IPS-20b (cell line): ENCODE data around the gene PPP3R1.
"Not testable (repeated sequence)": the region's sequence is repeated elsewhere in the genome, so short reads cannot be mapped to it uniquely, and the experiment has no call there.

Source experiments
- H3K27ac ChIP-seq: one replicate; pipeline ENCODE4 v1.5.1; 2013; ENCODE audit warnings: low read length
- H3K27me3 ChIP-seq: 2 replicates; pipeline ENCODE4 v1.6.1; 2013; ENCODE audit warnings: mild to moderate bottlenecking, low read length, inconsistent platforms; ENCODE audit not compliant: insufficient read depth
- H3K36me3 ChIP-seq: 2 replicates; pipeline ENCODE4 v1.6.1; 2013; ENCODE audit warnings: low read depth, mild to moderate bottlenecking, inconsistent platforms, low read length, moderate library complexity; ENCODE audit not compliant: insufficient read depth
- H3K4me1 ChIP-seq: 2 replicates; pipeline ENCODE4 v1.6.1; 2013; ENCODE audit warnings: mild to moderate bottlenecking, control low read depth, inconsistent platforms, low read length, moderate library complexity; ENCODE audit not compliant: insufficient read depth
- H3K4me3 ChIP-seq: 2 replicates; pipeline ENCODE4 v1.5.1; 2013; ENCODE audit warnings: mild to moderate bottlenecking, low read length, inconsistent platforms
- H3K9ac ChIP-seq: 2 replicates; pipeline ENCODE4 v1.6.1; 2013; ENCODE audit warnings: low read depth, mild to moderate bottlenecking, inconsistent platforms, low read length, moderate library complexity
- H3K9me3 ChIP-seq: 2 replicates; pipeline ENCODE4 v1.6.1; 2013; ENCODE audit warnings: mild to moderate bottlenecking, low read depth, low read length, inconsistent platforms; ENCODE audit not compliant: insufficient read depth

The PPP3R1 gene

GRCh38 chr2:68178954-68179627 is 73.2 kb downstream of the PPP3R1 start:
- H3K27me3 ChIP-seq: no peaks in the 10 kb centered on the region
- H3K27ac ChIP-seq: no peak overlapping the region
- no peak overlapping the region for H3K9ac ChIP-seq
- no peaks in the 10 kb centered on the region for H3K4me1 ChIP-seq
- no peaks in the 10 kb centered on the region for H3K9me3 ChIP-seq
- H3K36me3 ChIP-seq: peaks cover 75% of the 10 kb centered on the region
- no peak overlapping the region for H3K4me3 ChIP-seq

DNA sequence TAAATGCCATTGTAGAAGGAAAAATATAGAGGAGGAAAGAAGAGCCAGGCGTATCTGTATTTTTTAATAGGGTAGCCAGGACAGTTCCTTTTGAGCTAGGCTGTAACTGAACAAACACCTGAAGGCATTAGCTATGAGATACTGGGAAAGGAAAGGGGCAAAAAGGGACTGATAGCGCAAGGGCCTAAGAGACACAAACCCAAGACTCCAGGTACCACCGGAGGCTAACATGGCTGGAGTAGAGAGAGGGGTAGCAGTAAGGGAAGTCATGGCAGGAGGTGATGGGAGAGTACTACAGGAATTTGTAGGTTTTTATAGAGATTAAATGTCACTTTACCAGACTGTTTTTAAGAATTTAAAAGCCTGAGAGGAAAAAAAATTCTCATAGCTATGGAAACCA is 73.9 kb downstream of the PPP3R1 start:
- H3K4me1 ChIP-seq: no peaks in the 10 kb centered on the region
- no peak overlapping the region for H3K4me3 ChIP-seq
- H3K27me3 ChIP-seq: no peaks in the 10 kb centered on the region
- peaks cover 75% of the 10 kb centered on the region for H3K36me3 ChIP-seq
- no peak overlapping the region for H3K27ac ChIP-seq
- no peak overlapping the region for H3K9ac ChIP-seq
- H3K9me3 ChIP-seq: no peaks in the 10 kb centered on the region

- H3K36me3 ChIP-seq: peaks cover 77% of the 10 kb centered on the region
- H3K9ac ChIP-seq: no peak overlapping the region
- no peaks in the 10 kb centered on the region for H3K9me3 ChIP-seq
- H3K27ac ChIP-seq: no peak overlapping the region
- no peaks in the 10 kb centered on the region for H3K27me3 ChIP-seq
- no peak overlapping the region for H3K4me3 ChIP-seq
- H3K4me1 ChIP-seq: no peaks in the 10 kb centered on the region
These were observed 74.8 kb downstream of the PPP3R1 start for GRCh38 chr2:68177541-68177940.

DNA sequence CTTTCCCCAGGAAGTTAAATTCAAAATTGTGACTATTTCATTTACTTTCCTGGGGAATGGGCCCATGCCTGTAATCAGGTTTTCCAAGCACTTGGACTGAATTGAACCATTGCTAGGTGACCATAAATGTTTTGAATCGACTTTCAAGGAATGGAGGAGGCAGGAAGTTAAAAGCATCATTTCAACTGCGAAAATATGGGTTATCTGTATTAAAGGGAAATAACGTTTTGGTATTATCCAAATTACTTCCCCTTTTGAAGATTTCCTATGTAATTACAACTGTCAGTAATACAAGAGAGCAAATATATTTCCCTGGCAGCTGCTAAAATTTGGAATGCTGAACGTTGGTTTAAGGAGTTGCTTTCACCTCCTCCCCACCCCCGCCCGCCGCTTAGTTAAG is 75.7 kb downstream of the PPP3R1 start:
- Histone ChIP-seq H3K4me3 (no peak overlapping the region), H3K36me3 (peaks cover 82% of the 10 kb centered on the region), H3K27ac (no peak overlapping the region), H3K4me1 (no peaks in the 10 kb centered on the region), H3K9me3 (no peaks in the 10 kb centered on the region), H3K9ac (no peak overlapping the region), H3K27me3 (no peaks in the 10 kb centered on the region)

DNA sequence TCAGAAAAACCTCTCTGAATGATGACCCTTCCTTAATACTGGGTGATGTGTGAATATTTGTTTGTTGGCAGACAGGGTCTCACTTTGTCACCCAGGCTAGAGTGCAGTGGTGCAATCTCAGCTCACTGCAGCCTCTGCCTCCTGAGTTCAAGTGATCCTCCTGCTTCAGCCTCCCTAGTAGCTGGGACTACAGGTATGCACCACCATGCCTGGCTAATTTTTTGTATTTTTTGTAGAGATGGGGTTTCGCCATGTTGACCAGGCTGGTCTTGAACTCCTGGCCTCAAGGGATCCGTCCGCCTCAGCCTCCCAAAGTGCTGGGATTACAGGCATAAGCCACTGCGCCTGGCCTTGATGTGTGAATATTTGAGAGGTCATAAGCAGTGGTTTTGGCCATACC is 77.1 kb downstream of the PPP3R1 start:
- H3K27ac ChIP-seq, H3K9me3 ChIP-seq, H3K4me1 ChIP-seq, H3K4me3 ChIP-seq, H3K27me3 ChIP-seq, H3K9ac ChIP-seq: not testable (repeated sequence)
- peaks cover 82% of the 10 kb centered on the region for H3K36me3 ChIP-seq

DNA sequence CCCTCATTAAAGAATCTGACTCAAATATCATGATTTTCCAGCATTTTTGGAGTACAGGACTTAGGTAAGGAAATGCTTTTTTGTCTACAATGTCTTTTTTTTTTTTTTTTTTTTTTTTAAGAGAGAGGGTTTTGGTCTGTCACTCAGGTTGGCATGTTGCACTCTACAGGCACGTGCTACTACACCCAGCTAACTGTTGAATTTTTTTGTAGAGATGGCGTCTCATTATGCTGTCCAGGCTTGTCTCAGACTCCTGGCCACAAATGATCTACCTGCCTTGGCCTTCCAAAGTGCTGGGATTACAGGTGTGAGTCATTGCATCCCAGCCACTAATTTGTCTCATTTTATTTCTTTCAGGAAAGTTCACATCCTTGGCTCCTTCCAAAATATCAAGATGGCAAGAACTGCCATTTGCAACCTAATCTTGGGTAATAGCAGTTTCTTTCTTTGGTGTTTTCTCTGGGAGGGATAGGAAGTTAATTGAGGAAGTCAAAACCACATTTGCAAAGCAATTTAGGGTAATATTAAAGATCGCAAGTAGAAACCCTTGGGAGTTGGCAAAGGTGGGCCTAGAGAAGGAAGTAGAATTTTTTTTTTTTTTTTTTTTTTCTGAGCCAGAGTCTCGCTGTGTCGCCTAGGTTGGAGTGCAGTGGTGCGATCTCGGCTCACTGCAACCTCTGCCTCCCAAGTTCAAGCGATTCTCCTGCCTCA is 79.2 kb downstream of the PPP3R1 start:
- Histone ChIP-seq H3K4me1 (no peaks in the 10 kb centered on the region), H3K36me3 (peaks cover 81% of the 10 kb centered on the region), H3K9ac (no peak overlapping the region), H3K27ac (no peak overlapping the region), H3K4me3 (no peak overlapping the region), H3K9me3 (no peaks in the 10 kb centered on the region), H3K27me3 (no peaks in the 10 kb centered on the region)

GRCh38 chr2:68172521-68172920 is 79.8 kb downstream of the PPP3R1 start:
- Histone ChIP-seq H3K27me3 (no peaks in the 10 kb centered on the region), H3K4me1 (no peaks in the 10 kb centered on the region), H3K9me3 (no peaks in the 10 kb centered on the region), H3K36me3 (peaks cover 81% of the 10 kb centered on the region), H3K4me3 (no peak overlapping the region), H3K27ac (no peak overlapping the region), H3K9ac (no peak overlapping the region)

DNA sequence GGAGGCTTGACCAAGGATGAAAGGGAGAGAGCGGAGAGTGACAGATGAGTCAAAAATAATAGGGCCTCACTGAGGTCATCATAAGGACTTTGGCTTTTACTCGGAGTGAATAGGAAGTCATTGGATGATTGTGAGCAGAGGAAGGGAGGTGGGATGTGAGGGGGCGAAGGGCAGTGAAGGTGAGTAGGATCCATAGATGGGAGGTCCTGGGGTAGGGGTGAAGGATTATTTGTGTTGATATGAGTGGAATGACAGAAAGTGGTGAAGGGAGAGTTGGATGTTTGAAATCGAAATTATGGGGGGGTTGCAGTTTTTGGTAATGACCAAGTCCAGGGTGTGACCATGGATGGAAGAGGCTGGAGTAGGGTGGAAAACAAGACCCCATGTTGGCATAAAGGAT is 80.6 kb downstream of the PPP3R1 start:
- no peaks in the 10 kb centered on the region for H3K4me1 ChIP-seq
- peaks cover 83% of the 10 kb centered on the region for H3K36me3 ChIP-seq
- no peak overlapping the region for H3K27ac ChIP-seq
- H3K27me3 ChIP-seq: no peaks in the 10 kb centered on the region
- no peaks in the 10 kb centered on the region for H3K9me3 ChIP-seq
- no peak overlapping the region for H3K9ac ChIP-seq
- H3K4me3 ChIP-seq: no peak overlapping the region

DNA sequence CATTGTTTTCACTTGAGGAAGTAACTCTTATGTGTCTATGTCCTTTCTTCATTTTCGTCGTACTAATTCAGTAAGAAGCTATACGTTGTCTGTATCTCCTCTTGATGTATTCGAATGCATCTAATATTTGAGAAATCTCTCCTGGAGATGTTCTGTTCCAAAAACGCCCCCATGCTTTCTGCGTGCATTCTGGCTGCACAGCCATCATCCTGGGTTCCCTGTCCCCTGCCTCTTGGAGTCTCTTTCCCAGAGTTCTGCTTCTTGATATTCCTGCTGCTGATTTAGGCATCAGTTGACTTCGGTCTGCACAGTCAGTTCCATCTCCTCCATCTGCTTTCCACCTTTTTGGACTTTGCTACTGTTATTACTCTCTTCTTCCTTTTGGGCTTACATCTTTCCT is 81.2 kb downstream of the PPP3R1 start:
- no peaks in the 10 kb centered on the region for H3K4me1 ChIP-seq
- peaks cover 83% of the 10 kb centered on the region for H3K36me3 ChIP-seq
- no peak overlapping the region for H3K27ac ChIP-seq
- no peak overlapping the region for H3K4me3 ChIP-seq
- no peaks in the 10 kb centered on the region for H3K9me3 ChIP-seq
- H3K27me3 ChIP-seq: no peaks in the 10 kb centered on the region
- H3K9ac ChIP-seq: no peak overlapping the region

- no peak overlapping the region for H3K4me3 ChIP-seq
- H3K9ac ChIP-seq: no peak overlapping the region
- no peak overlapping the region for H3K27ac ChIP-seq
- H3K9me3 ChIP-seq: no peaks in the 10 kb centered on the region
- H3K4me1 ChIP-seq: no peaks in the 10 kb centered on the region
- H3K36me3 ChIP-seq: peaks cover 83% of the 10 kb centered on the region
- no peaks in the 10 kb centered on the region for H3K27me3 ChIP-seq
These were observed 83.0 kb downstream of the PPP3R1 start for GRCh38 chr2:68169308-68169707.

GRCh38 chr2:68167186-68167585 is 85.1 kb downstream of the PPP3R1 start:
- Histone ChIP-seq H3K9ac (no peak overlapping the region), H3K4me1 (no peaks in the 10 kb centered on the region), H3K9me3 (no peaks in the 10 kb centered on the region), H3K27ac (no peak overlapping the region), H3K27me3 (no peaks in the 10 kb centered on the region), H3K36me3 (peaks cover 84% of the 10 kb centered on the region), H3K4me3 (no peak overlapping the region)

GRCh38 chr2:68163641-68164040 is 88.7 kb downstream of the PPP3R1 start:
- no peaks in the 10 kb centered on the region for H3K9me3 ChIP-seq
- peaks cover 84% of the 10 kb centered on the region for H3K36me3 ChIP-seq
- H3K27ac ChIP-seq: no peak overlapping the region
- no peak overlapping the region for H3K9ac ChIP-seq
- H3K4me3 ChIP-seq: no peak overlapping the region
- H3K4me1 ChIP-seq: peaks cover 4% of the 10 kb centered on the region; the same call in 1 of the 2 replicates
- H3K27me3 ChIP-seq: no peaks in the 10 kb centered on the region
